GM23338 (cell line): Measurements from ENCODE around the gene FBXL5. TPM values are rescaled to one million over a fixed set of nuclear protein-coding genes. Genes with fewer than 3 reads are reported as not detected.
A peak's percentile ranks its signal among the peaks of the same experiment; 100 is the strongest.

Experiments used
- ATAC-seq: fragments of 200-7000 bp; cut with Tn5 transposase; 3 replicates; pipeline ENCODE4 v1.9.1; 2020
- DNase-seq: peaks from one replicate; pipeline ENCODE4 v3.0.0-alpha.2; 2015; ENCODE audit warnings: low spot score
- H2AFZ ChIP-seq: fragments of 200-600 bp; sonication (generic); 2 replicates; pipeline ENCODE4 v1.8.0; 2016; ENCODE audit warnings: antibody characterized with exemption, mild to moderate bottlenecking, moderate library complexity
- H3F3A ChIP-seq: fragments of 200-600 bp; sonication (generic); replicated peaks from 2 replicates; pipeline ENCODE4 v1.8.0; 2017; ENCODE audit warnings: antibody characterized with exemption, mixed run types, low read depth
- H3K27ac ChIP-seq: fragments of 200-600 bp; sonication (generic); 2 replicates; pipeline ENCODE4 v1.6.1; 2016; ENCODE audit warnings: low read depth
- H3K27me3 ChIP-seq: fragments of 200-600 bp; sonication (generic); 2 replicates; pipeline ENCODE4 v1.8.0; 2016; ENCODE audit warnings: mild to moderate bottlenecking, mixed run types, moderate library complexity; ENCODE audit not compliant: insufficient read depth
- H3K36me3 ChIP-seq: fragments of 200-600 bp; sonication (generic); 2 replicates; pipeline ENCODE4 v1.8.0; 2016; ENCODE audit warnings: mild to moderate bottlenecking; ENCODE audit not compliant: insufficient read depth
- H3K4me1 ChIP-seq: fragments of 200-600 bp; sonication (generic); 2 replicates; pipeline ENCODE4 v1.8.0; 2016; ENCODE audit warnings: mild to moderate bottlenecking, moderate library complexity; ENCODE audit not compliant: insufficient read depth
- H3K4me2 ChIP-seq: fragments of 200-600 bp; sonication (generic); 2 replicates; pipeline ENCODE4 v1.7.1; 2017; ENCODE audit warnings: mixed run types
- H3K4me3 ChIP-seq: fragments of 200-600 bp; sonication (generic); 2 replicates; pipeline ENCODE4 v1.6.1; 2016; ENCODE audit warnings: mixed run types
- H3K79me2 ChIP-seq: fragments of 200-600 bp; sonication (generic); replicated peaks from 2 replicates; pipeline ENCODE4 v1.8.0; 2017; ENCODE audit warnings: mild to moderate bottlenecking; ENCODE audit not compliant: insufficient read depth
- H3K9me2 ChIP-seq: fragments of 200-600 bp; sonication (generic); 2 replicates; pipeline ENCODE4 v1.8.0; 2017; ENCODE audit not compliant: insufficient read depth
- H4K20me1 ChIP-seq: fragments of 200-600 bp; sonication (generic); replicated peaks from 2 replicates; pipeline ENCODE4 v1.8.0; 2017; ENCODE audit warnings: mild to moderate bottlenecking; ENCODE audit not compliant: insufficient read depth
- H3K27ac Mint-ChIP-seq: 2 replicates; pipeline ENCODE4 v1.8.0; 2020; ENCODE audit warnings: inconsistent platforms, mild to moderate bottlenecking, moderate library complexity, mixed read lengths
- H3K27me3 Mint-ChIP-seq: 3 replicates; pipeline ENCODE4 v1.8.0; 2022; ENCODE audit warnings: low read depth, mild to moderate bottlenecking, moderate library complexity, mixed read lengths, inconsistent platforms; ENCODE audit not compliant: insufficient read depth, poor library complexity
- H3K36me3 Mint-ChIP-seq: 3 replicates; pipeline ENCODE4 v1.8.0; 2021; ENCODE audit warnings: low read depth, mild to moderate bottlenecking, inconsistent platforms, moderate library complexity, mixed read lengths
- H3K4me1 Mint-ChIP-seq: 3 replicates; pipeline ENCODE4 v1.8.0; 2020; ENCODE audit warnings: mild to moderate bottlenecking, inconsistent platforms, mixed read lengths
- H3K4me3 Mint-ChIP-seq: 3 replicates; pipeline ENCODE4 v1.8.0; 2021; ENCODE audit warnings: moderate library complexity, mild to moderate bottlenecking, inconsistent platforms, mixed read lengths
- H3K9me3 Mint-ChIP-seq: 3 replicates; pipeline ENCODE4 v1.8.0; 2020; ENCODE audit warnings: moderate library complexity, mild to moderate bottlenecking, inconsistent platforms, mixed read lengths
- CREB1 ChIP-seq: fragments of 250-450 bp; sonication (Bioruptor Pico); IDR thresholded peaks from 2 replicates; pipeline ENCODE4 v1.5.0; 2020; ENCODE audit warnings: low read depth, mild to moderate bottlenecking, moderate library complexity
- ETS1 ChIP-seq: IDR thresholded peaks from 2 replicates; pipeline ENCODE4 v1.6.1; 2016; ENCODE audit warnings: antibody characterized with exemption
- EZH2 ChIP-seq: fragments of 200-600 bp; sonication (generic); IDR thresholded peaks from one replicate; pipeline ENCODE4 v1.8.0; 2017; ENCODE audit warnings: antibody characterized with exemption, mild to moderate bottlenecking, low read depth; ENCODE audit not compliant: unreplicated experiment
- REST ChIP-seq: IDR thresholded peaks from one replicate; pipeline ENCODE4 v1.6.1; 2018; ENCODE audit warnings: antibody characterized with exemption; ENCODE audit not compliant: unreplicated experiment
- ZNF331 ChIP-seq: fragments of 250-450 bp; sonication (Bioruptor Pico); IDR thresholded peaks from 2 replicates; pipeline ENCODE4 v1.5.0; 2020; ENCODE audit warnings: low read depth, mild to moderate bottlenecking, moderate library complexity
- polyA plus RNA-seq: library from polyadenylated mRNA; unstranded; fragments of >200 nt; fragmentation: Nextera tagmentation; extraction: Ambion mirVana; gene quantifications from 2 replicates; pipeline ENCODE4 v1.2.1, GENCODE V29; 2016
- total RNA-seq: library from RNA; depleted of rRNA; stranded (reverse); fragments of >200 nt; shearing (Covaris generic); gene quantifications from 2 replicates; pipeline ENCODE4 v1.2.3, GENCODE V29; 2014

FBXL5 gene
- total and polyA plus RNA-seq, 2 experiments from 2014 or later = 55.7 to 81.9 TPM

GRCh38 chr4:15677507-15677988 lies 22.4 kb upstream of the FBXL5 start:
- Histone ChIP-seq H3F3A (no peaks in the 10 kb centered on the region), H3K4me3 (no peak overlapping the region), H4K20me1 (peaks cover 13% of the 10 kb centered on the region; the same call in 1 of the 2 replicates), H3K4me2 (peak overlapping the region; percentile 40), H3K4me1 (peaks cover 30% of the 10 kb centered on the region), H3K79me2 (peaks cover 89% of the 10 kb centered on the region), H3K9me2 (no peaks in the 10 kb centered on the region), H3K27me3 (no peaks in the 10 kb centered on the region), H3K27ac (peak overlapping the region; percentile 56; the same call in 1 of the 2 replicates), H2AFZ (no peak overlapping the region), H3K36me3 (no peaks in the 10 kb centered on the region)
- peak overlapping the region; percentile 55; the same call in 2 of the 3 replicates for H3K4me3 Mint-ChIP-seq
- H3K27me3 Mint-ChIP-seq = peaks cover 7% of the 10 kb centered on the region
- H3K4me1 Mint-ChIP-seq = peaks cover 26% of the 10 kb centered on the region
- peak; percentile 40 for DNase-seq
- H3K27ac Mint-ChIP-seq = peak overlapping the region; percentile 86
- ATAC-seq = no peak
- TF ChIP-seq REST = no peak
- no peaks in the 10 kb centered on the region; the same call in 2 of the 3 replicates for H3K9me3 Mint-ChIP-seq
- peaks cover 18% of the 10 kb centered on the region for H3K36me3 Mint-ChIP-seq

GRCh38 chr4:15676899-15677298 lies 21.7 kb upstream of the FBXL5 start:
- H3K79me2 ChIP-seq = peaks cover 85% of the 10 kb centered on the region
- Mint-ChIP-seq H3K36me3 (peaks cover 18% of the 10 kb centered on the region), H3K4me1 (peaks cover 25% of the 10 kb centered on the region), H3K9me3 (no peaks in the 10 kb centered on the region; the same call in 2 of the 3 replicates), H3K27ac (no peak overlapping the region), H3K4me3 (no peak overlapping the region), H3K27me3 (peaks cover 5% of the 10 kb centered on the region)
- peak overlapping the region; percentile 40 for H3K4me2 ChIP-seq
- no peaks in the 10 kb centered on the region for H3F3A ChIP-seq
- TF ChIP-seq EZH2 (no peak), ZNF331 (no peak), ETS1 (no peak), CREB1 (CRISPR knock-in tag) (no peak)
- DNase-seq = no peak
- H3K9me2 ChIP-seq = no peaks in the 10 kb centered on the region
- peaks cover 13% of the 10 kb centered on the region; the same call in 1 of the 2 replicates for H4K20me1 ChIP-seq
- H3K27me3 ChIP-seq = no peaks in the 10 kb centered on the region
- H3K4me1 ChIP-seq = peaks cover 30% of the 10 kb centered on the region
- no peak overlapping the region for H2AFZ ChIP-seq
- H3K36me3 ChIP-seq = no peaks in the 10 kb centered on the region
- ATAC-seq = no peak
- no peak overlapping the region for H3K4me3 ChIP-seq
- no peak overlapping the region for H3K27ac ChIP-seq
